Activated naive CD8-positive, alpha-beta T cell (primary cell): Measurements from ENCODE around the gene RASEF.
"Not testable (repeated sequence)": the region's sequence is repeated elsewhere in the genome, so short reads cannot be mapped to it uniquely, and the experiment has no call there.

Source experiments
- H3K27ac Mint-ChIP-seq: one replicate; pipeline ENCODE4 v1.8.0; 2021; ENCODE audit warnings: mixed read lengths
- H3K27me3 Mint-ChIP-seq: one replicate; pipeline ENCODE4 v1.8.0; 2021; ENCODE audit warnings: mixed read lengths
- H3K36me3 Mint-ChIP-seq: one replicate; pipeline ENCODE4 v1.8.0; 2021; ENCODE audit warnings: mixed read lengths
- H3K4me1 Mint-ChIP-seq: one replicate; pipeline ENCODE4 v1.8.0; 2021; ENCODE audit warnings: low read depth, mixed read lengths
- H3K4me3 Mint-ChIP-seq: one replicate; pipeline ENCODE4 v1.8.0; 2021; ENCODE audit warnings: mild to moderate bottlenecking, mixed read lengths
- H3K9me3 Mint-ChIP-seq: one replicate; pipeline ENCODE4 v1.8.0; 2021; ENCODE audit warnings: low read depth, mixed read lengths

The RASEF gene

DNA sequence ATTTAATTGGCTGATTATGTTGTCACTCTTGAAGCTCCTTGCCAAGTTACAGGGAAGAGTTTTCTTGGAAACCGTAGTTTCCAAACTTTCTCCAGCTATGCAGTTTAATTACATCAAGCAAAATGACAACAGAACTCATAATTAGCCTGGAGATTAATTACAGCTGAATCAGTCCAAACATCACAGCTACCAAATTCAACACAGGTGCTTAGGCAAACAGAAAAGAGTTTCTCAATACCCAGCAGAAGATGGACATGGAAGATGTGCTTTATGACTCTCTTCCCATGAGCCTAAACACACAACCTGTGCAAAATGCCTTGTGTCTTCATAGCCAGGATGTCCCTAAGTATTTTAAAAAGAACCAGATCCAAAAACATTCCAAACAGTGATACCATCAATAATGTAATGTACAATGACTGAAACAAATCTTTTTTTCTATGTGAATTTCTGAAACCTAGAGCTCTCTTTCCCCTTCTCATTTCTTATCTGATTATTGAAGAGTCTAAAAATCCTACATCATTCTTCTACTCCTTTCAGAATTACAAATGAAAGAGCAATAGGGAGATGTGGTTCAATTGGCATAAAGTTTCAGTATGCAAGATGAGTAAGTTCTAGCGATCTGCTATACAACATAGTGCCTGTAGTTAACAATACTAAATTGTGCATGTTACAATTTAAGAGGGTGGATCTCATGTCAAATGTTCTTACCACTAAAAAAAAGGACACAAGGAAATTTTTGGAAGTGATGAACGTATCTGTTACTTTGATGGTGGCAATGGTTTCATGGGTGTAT lies 124.3 kb downstream of the RASEF start:
- no peak overlapping the region for H3K4me3 Mint-ChIP-seq
- H3K36me3 Mint-ChIP-seq = no peaks in the 10 kb centered on the region
- no peaks in the 10 kb centered on the region for H3K4me1 Mint-ChIP-seq
- H3K27ac Mint-ChIP-seq = no peak overlapping the region
- H3K27me3 Mint-ChIP-seq = no peaks in the 10 kb centered on the region
- no peaks in the 10 kb centered on the region for H3K9me3 Mint-ChIP-seq

DNA sequence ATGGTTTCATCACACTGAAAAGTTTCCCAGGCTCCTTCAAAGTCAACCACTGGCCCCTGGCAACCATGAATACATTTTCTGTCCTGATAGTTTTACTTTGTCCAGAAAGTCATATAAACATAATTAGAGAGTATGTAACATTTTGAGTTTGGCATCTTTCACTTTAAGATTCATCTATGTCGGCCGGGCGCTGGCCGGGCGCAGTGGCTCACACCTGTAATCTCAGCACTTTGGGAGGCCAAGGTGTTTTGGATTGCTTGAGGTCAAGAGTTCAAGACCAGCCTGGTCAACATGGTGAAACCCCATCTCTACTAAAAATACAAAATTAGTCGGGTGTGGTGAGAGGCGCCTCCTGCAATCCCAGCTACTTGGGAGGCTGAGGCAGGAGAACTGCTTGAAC lies 126.4 kb downstream of the RASEF start:
- not testable (repeated sequence) for H3K36me3 Mint-ChIP-seq, H3K27ac Mint-ChIP-seq, H3K4me3 Mint-ChIP-seq, H3K4me1 Mint-ChIP-seq, H3K27me3 Mint-ChIP-seq, H3K9me3 Mint-ChIP-seq

GRCh38 chr9:82934949-82935348 lies 128.0 kb downstream of the RASEF start:
- H3K9me3 Mint-ChIP-seq = no peaks in the 10 kb centered on the region
- no peaks in the 10 kb centered on the region for H3K27me3 Mint-ChIP-seq
- no peak overlapping the region for H3K4me3 Mint-ChIP-seq
- no peaks in the 10 kb centered on the region for H3K36me3 Mint-ChIP-seq
- H3K27ac Mint-ChIP-seq = no peak overlapping the region
- H3K4me1 Mint-ChIP-seq = no peaks in the 10 kb centered on the region

- H3K9me3 Mint-ChIP-seq, H3K27me3 Mint-ChIP-seq, H3K4me3 Mint-ChIP-seq, H3K27ac Mint-ChIP-seq, H3K4me1 Mint-ChIP-seq, H3K36me3 Mint-ChIP-seq: not testable (repeated sequence)
These were observed 128.9 kb downstream of the RASEF start for GRCh38 chr9:82934025-82934424.

DNA sequence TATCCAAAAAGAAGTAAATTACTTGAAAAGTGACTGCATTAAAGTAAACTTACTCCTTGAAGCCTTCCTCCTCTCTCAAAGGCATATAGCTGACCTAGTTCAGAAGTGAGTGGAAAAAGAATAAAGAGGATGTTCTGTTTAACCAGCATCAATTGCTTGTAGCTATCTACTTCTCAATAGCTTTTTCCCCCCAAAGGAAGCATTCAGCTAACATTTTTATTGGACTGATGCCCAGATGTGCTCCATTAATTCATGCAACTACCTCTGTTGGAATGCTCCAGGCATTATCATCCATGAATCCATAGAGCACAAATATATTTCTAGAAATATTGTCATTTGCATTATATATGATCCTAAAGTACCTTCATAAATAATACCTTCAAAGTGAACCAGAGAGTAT lies 132.8 kb downstream of the RASEF start:
- H3K27me3 Mint-ChIP-seq = no peaks in the 10 kb centered on the region
- no peak overlapping the region for H3K27ac Mint-ChIP-seq
- no peaks in the 10 kb centered on the region for H3K36me3 Mint-ChIP-seq
- H3K4me3 Mint-ChIP-seq = no peak overlapping the region
- no peaks in the 10 kb centered on the region for H3K4me1 Mint-ChIP-seq
- no peaks in the 10 kb centered on the region for H3K9me3 Mint-ChIP-seq
